HG03439 (cell line): Measurements from ENCODE around the gene CEBPA.

Experiments
- ATAC-seq: cut with Tn5 transposase; IDR thresholded peaks from one replicate; pipeline ENCODE4 v1.9.1; 2021; ENCODE audit warnings: mild to moderate bottlenecking, moderate library complexity; ENCODE audit not compliant: unreplicated experiment

Gene CEBPA

DNA sequence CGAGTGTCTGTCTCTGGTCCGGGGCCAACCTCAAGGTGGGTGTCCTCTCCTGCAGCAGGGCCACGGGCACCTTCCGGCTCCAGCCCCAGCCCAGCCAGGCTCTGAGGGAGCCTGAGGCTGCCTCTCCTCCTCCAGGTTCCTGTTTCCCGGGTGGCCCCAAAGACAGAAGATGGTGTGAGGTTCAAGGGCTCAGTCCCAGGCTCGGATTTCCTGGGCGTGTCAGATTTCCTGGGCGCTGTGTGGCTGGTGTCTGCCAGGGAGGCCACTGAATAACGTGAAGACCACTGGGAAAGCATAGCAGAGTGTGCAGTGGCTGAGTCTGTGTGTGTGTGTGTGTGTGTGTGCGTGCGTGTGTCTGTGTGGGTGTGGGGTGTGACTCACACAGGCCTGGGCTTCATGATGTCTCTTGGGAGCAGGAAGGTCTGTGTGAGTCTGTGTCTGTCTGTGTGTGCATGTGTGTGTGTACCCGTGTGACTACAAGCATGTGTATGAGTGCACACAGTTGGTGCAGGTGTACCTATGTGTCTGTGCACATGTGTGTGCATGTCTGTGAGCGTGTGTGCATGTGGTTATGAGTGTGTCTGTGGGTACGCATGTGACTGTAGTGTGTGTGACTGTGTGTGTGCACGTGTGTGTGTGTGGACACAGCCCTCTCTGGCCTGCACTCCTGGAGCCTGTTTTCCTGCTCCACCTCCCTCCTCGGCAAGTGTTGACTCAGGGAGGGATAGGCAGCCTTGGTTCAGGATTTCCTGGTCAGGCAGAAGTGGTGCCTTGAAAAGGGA, 28.3 kb downstream of the CEBPA start:
- ATAC-seq = no peak

- ATAC-seq = no peak
These were observed 29.1 kb downstream of the CEBPA start for GRCh38 chr19:33273065-33273736.

- no peak for ATAC-seq
These were observed 30.9 kb downstream of the CEBPA start for GRCh38 chr19:33271246-33272021.

DNA sequence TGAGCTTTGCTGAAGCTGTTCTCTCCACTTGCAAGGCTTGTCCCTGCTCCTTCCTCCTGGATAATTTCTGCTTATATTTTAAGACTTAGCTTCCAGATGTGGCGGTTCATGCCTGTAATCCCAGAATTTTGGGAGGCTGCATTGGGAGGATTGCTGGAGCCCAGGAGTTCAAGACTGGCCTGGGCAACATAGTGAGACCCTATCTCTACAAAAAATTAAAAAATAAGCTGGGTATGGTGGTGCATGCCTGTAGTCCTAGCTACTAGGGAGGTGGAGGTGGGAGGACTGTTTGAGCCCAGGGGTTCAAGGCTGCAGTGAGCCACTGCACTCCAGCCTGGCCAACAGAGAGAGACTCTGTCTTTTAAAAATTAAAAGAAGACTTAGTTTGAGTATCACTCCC, 31.6 kb downstream of the CEBPA start:
- no peak for ATAC-seq

DNA sequence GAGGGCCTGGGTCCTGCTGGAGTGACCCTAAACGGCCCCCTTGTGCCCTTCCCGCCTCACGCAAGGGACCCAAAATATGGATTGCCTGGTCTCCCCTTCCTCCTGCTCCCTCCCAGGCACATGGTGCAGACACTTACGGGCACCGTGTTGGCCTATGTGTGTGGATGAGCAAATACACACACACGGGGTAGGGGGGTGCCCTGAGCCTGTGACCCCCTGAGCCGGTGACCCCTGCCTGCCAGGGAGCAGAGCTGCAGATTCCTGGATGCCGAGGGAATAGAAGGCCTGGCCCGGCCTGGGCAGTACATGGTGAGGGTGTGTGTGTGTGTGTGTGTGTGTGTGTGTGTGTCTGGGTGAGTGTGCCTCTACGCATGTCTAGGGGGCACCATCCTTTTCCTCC, 33.3 kb downstream of the CEBPA start:
- no peak for ATAC-seq

DNA sequence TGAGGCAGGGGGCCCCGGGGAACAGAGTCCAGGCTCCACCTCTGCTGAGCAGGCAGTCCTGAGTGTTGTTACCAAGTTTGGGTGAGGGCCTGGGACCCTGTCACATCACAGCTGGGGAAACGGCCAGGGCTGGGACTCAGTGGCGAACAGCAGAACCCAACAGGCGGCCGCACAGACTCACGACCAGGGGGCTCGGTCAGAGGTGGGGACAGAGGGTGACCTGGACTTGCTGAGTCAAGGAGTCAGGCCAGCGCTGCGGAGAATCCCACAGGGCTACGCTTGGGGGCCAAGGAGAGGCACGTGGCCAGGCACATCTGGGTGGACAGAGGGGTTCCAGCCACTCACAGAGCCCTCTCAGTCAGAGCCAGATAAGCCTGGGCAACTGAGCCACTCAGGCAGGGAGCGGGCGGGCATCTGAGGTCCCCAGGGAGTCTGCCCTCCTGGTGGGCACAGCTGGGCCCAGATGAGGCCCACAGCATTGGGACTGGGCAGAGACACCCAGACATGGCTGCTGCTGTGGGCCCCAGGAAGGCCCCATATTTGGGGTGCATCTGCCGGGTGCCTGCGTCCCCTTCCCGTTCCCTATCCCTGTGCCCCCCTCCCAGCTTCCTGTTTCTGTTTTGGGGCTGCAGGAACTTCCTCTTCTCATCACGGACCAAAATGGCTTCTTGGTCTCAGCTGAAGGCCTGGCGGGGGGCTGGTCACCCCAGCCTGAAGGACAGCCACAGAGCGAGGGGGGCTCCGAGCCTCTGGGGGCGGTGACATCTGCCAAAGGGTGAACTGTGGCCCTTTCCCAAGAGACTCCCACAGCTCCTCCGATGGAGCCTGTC, 34.0 kb downstream of the CEBPA start:
- no peak for ATAC-seq

- no peak for ATAC-seq
These were observed 34.6 kb downstream of the CEBPA start for GRCh38 chr19:33267706-33268105.

DNA sequence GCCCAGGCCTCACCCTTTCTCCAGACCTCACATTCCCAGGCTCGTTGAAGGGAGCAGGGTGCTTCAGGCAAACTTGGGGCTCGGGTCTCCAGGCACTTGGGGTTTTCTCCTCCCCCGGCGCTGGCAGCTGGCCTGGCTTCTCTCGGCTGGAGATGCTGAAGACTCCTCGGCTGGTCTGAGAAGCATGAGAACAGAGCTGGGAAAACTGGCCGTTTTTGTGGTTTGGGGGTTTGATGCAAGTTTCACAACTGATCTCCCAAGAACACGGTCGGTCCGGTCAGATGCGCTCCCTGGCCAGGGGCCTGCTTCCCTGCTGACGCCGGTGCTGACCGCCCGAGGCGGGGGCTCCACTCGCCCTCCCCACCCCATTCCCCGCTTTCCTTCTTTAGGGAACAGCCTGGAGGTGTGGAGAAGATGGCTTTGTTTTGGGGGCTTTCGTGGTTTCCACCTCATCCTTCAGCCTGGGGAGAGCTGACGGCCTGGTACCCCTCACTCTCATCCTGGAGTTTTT, 35.3 kb downstream of the CEBPA start:
- no peak for ATAC-seq

DNA sequence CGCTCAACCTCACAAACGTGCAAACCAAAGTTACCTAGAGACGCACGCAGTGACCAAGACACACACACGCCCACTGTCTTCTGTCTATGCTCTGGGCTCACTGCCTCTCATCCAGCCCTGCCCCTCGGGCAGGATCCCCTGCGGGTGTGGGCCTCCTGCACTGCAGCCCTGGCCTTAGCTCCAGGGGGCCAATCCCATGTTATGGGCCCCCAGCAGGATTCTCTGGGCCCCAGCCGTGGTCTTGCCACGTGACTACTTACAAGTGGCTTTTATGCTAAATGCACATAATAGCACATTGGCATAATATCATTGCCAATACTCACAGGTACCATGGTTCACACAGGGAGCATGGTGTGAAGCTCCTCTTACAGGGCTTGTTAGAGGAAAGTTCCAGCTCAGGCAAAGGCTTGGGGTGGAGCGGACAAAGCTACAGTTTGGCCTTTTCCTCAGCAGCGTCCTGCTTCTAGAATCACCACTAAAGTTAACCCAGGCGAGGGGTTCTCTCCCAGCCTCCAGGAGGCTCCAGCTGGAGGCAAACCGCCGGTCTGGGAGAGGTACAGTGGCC, 37.4 kb downstream of the CEBPA start:
- no peak for ATAC-seq

DNA sequence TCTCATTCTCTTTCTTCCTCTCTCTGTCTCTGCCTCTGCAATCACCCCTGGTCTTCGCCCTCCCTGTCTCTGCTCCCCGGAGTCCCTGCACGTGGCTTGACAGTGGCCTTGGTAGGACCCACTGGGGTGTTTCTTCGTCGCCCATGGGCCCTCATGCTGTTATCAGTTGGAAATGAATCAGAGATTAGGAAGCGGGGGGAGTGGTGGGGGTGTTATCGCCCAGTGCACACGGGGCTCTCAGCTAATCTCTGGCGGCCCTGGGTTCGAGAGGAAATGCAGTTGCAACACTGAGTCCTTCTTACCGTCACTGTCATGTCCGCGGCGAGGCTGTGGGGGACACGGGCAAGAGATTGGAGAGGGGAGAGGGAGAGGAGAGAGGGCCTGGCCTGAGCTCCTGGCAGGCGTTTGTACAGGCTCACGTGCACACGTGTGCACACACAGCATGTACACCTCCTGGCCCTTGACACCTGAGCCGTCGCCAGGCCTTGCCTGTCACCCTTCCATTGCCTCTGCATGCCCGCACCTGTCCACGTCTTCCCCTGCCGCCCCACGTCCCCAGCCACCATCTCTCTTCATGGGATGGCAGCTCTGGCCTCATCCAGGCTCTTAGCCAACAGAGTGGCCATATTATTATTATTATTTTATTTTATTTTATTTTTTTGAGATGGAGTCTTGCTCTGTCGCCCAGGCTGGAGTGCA, 38.9 kb downstream of the CEBPA start:
- ATAC-seq = no peak

- no peak for ATAC-seq
These were observed 40.7 kb downstream of the CEBPA start for GRCh38 chr19:33261511-33262189.

DNA sequence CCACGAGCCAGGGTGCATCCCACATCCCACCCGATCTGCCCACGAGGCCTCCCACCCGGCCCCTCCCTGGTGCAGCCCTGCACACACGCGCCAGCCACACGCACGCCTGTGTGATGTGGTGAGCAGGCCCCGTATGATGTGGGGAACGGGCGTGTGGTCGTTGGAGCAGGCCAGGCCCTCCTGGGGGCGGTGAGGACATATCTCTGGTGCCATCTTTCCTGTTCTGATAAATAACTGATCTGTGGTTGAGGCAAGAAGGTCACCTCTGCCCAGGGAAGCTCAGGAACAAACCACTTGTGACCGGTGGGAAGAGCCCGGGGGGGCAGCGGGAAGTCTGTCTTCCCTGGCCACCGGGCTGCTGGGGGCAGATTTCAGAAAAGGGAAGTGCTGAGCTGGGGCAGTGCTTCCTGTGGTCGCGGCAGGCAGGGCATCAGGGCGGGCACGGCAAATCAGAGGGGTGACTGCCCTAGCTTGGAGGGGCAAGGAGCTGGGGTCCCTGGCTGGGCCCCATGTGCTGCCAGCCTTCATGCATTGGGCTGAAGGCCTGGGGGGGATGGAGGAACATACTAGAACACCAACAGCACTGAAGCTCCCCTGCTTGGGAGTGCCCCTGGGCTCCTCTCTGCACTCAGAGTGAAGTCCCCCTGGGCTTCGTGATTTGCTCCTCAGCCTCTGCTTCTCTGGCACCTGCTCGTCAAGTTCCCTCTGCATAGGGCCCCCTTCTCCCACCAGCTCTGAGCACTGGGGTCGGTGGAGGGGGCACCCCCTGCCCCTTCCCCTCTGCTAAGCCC, 41.5 kb downstream of the CEBPA start:
- no peak for ATAC-seq

- no peak for ATAC-seq
These were observed 42.8 kb downstream of the CEBPA start for GRCh38 chr19:33259539-33259938.

DNA sequence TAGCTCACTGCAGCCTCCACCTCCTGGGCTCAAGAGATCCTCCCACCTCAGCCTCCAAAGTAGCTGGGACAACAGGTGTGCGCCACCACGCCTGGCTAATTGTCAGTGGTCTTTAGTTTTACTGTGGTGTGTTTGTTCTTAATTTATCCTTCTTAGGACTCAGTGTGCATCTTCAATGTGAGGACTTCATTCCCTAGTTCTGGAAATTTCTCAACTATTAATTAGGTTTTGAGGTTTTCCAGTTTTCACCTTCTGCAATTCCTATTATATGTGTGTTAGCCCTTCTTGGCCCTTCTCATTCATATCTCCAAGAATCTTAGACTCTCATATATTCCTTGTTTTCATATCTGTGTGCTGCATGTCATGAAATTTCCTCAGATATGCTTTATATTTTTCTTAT, 44.5 kb downstream of the CEBPA start:
- ATAC-seq = no peak

DNA sequence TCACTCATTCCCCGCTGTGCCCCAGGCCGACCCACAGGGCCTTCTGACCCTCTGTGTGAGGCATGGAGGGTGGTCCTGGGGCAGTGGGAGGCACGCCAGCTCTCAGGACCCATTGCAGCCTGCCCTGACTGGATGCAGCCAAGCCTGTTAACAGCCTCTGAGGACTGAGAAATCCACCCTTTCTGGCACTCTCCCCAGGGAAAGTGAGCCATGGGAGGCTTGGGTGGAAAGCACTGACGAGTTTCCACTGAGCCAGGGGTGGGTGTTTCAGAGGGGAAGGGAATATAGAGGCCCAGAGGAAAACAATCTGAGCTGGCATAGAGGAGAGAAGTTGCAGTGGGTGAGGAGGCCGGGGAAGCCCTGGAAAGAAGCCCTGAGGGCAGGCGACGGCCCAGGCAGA, 46.1 kb downstream of the CEBPA start:
- no peak for ATAC-seq

GRCh38 chr19:33255781-33256180, 46.6 kb downstream of the CEBPA start:
- no peak for ATAC-seq

- ATAC-seq = no peak
These were observed 48.0 kb downstream of the CEBPA start for GRCh38 chr19:33254245-33254824.

GRCh38 chr19:33252971-33253370, 49.4 kb downstream of the CEBPA start:
- ATAC-seq = no peak
